HG03108 (cell line): Measurements from ENCODE around the gene FAM234B.
"Not testable (repeated sequence)": the region's sequence is repeated elsewhere in the genome, so short reads cannot be mapped to it uniquely, and the experiment has no call there.

Experiments
- ATAC-seq: cut with Tn5 transposase; IDR thresholded peaks from one replicate; pipeline ENCODE4 v1.9.1; 2021; ENCODE audit warnings: moderate library complexity; ENCODE audit not compliant: unreplicated experiment

The FAM234B gene

DNA sequence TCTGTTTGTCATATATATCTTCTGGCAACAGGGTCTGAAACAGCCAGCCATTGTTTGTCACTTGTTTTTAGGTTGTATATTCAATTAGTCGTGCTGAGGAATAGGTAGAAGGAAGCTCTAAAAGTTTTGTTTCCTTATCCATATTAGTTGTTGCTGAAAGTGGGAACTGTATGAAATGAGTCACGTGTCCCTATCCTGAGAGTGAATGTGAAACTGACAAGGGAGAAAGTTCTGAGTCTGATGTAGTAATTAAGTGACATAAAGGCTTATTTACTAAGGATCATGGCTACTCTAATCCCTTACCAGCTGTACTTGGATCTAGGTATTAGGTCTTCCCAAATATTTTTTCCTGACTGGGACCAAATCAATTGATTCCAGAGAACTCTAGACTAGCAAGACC is 16.4 kb downstream of the FAM234B start:
- ATAC-seq, result no peak

GRCh38 chr12:13061377-13061776 is 17.2 kb downstream of the FAM234B start:
- no peak for ATAC-seq

DNA sequence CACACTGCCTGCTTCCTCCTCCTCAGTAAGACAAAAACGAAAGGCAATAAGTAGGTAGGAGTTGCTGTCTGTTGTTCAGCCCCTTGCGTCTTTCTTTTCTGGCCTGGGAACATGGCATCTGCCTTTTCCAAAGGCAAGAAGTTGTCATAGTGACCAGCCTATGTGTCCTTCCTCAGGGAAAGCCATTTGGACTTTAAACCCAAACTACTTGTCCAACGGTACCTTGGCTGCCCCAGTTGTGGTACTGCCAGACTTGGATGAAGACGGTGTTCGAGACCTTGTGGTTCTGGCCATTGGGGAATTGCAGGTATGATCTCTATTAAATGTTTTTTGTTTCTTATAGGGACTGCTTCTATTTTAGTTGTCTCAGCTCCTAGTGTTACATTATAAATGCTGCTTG is 18.5 kb downstream of the FAM234B start:
- no peak for ATAC-seq

GRCh38 chr12:13066014-13066413 is 21.8 kb downstream of the FAM234B start:
- ATAC-seq, result no peak

GRCh38 chr12:13066459-13066858 is 22.3 kb downstream of the FAM234B start:
- no peak for ATAC-seq

DNA sequence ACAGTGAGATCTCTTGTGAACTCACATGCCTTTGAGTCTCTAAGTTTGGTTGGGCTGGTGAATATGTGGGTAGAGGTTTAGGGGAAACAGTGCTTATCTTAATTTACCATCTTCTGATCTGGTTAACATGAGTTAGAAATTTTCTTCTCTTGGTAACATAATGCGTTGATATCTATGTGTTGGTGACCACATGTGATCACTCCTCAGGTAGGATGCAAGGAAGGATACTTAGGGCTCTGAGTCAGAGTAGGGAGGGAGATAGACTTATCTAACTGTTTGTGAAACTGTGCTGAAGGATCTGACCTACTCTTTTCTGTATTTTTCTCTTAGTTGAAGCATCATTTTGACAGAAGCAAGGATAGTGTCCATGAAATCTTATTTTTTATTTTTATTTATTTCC is 23.1 kb downstream of the FAM234B start:
- ATAC-seq, result no peak

GRCh38 chr12:13069380-13069779 is 25.2 kb downstream of the FAM234B start:
- no peak for ATAC-seq

DNA sequence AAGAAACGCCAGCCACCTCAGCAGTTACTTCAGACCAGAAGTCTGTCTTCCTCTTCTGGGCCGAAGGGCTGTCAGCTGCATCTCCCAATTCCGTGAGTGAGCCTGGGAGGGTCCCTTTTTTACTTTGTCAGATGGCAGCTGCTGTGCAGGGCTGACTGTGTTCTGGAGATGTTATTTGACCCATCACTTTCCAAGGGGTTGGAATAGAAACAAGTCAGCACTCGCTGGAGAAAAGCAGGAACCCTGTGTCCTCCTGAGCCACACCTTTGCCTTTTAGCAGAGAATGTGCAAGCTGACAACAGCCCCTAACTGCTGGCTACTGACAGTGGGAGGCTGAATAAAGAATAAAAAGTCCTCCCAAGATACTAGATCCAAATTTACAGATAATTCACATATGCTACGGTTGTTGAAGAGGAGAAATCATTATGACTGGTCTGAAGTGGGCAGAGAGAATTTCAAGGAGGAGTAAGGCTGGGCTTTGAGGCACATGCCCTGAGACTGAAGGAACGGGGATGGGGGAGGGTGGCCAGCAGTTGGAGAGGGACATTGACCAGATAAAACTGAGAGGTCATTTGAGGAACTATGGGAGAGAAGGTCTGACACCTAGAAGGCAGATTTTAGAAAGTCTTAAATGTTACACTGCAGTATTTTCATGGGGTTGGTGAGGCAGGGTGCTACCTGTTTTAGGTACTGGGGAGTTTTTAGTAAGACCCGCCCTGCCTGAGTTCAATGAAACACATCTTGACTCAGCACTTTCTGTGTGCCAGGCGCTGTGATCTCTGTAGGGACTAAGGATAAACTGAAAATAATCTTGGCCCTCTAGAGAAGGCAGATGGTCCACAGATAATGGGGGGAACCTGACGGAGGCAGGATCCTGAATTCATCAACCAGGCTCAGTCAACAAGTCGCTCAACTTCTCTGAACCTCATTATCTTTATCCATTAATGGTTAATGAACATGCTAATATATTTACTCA is 27.4 kb downstream of the FAM234B start:
- no peak for ATAC-seq

- no peak for ATAC-seq
These were observed 29.0 kb downstream of the FAM234B start for GRCh38 chr12:13073173-13073572.

DNA sequence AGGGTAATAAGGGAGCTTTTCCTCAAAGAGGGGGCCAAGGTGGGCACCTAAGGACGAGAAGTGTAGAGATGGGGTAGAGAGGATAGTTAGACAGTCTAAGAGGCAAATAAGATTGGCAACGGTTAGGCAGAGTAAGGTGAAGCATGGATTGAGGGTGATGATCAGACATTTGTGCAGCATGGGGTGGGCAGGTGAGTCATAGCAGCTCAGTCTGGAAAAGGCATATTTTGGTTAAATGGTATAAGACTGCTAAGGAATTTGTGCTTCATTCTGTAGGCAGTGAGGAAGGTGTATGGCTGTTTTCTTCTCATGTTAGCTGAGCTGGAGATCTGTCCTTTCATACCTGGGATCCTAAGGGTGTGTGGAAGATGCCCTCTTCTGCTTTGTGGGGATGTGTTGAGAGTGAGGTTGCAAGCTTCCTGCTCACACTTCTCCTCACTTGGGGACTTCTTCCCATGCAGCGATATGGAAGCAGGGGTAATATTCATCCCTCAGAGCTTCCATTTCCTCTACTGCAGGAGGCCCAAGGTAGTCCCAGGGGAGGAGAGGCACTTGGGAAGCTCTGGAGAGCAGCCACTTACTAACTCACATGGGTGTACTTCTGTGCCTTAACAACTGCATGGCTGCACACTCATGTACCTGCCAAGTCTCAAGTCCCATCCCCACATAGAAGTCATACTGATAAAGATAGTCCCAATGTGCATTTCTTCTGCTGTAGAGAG is 30.4 kb downstream of the FAM234B start:
- ATAC-seq, result no peak

GRCh38 chr12:13075118-13075480 is 30.9 kb downstream of the FAM234B start:
- ATAC-seq, result no peak

- ATAC-seq, result no peak
These were observed 31.8 kb downstream of the FAM234B start for GRCh38 chr12:13075786-13076570.

DNA sequence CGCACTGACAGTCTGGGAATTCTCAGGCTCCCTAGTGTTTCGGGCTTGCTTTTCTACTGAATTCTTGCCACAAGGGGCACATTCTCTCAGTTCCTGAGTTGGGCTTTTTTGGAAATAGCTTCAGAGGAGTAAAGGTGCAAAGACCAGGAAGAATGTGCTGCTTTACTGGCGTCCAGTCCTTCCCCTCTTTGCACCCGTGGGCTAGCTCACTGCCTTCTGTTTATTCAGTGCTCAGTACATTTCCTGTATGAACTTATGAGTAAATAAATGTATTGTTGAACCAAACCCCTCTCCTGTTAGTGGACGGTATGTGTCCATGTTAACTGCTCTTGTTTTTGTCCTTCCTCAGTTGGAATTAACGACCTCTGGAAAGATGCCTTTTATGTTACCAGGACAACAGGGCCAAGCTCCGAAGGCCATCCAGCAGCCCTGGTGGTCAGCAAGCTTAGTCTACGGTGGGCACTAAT is 35.3 kb downstream of the FAM234B start:
- ATAC-seq, result no peak

DNA sequence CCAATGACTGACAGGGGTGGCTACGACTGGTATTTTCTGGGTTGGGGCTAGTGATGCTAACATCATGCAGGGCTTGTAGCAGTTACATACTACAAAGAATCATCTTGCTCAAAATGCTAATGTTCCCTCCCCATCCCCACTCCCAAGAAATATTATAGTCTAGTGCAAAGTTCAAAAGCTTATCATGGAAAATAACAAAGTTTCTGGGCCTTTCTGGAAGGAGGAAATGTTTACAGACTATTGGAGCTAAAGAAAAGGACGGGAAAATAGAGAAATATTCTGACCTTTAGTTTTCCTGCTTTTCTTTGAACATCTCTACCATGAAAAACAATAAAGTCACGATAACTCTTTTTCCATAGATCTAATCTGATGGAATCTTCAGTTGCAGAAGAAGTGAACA is 36.1 kb downstream of the FAM234B start:
- no peak for ATAC-seq

DNA sequence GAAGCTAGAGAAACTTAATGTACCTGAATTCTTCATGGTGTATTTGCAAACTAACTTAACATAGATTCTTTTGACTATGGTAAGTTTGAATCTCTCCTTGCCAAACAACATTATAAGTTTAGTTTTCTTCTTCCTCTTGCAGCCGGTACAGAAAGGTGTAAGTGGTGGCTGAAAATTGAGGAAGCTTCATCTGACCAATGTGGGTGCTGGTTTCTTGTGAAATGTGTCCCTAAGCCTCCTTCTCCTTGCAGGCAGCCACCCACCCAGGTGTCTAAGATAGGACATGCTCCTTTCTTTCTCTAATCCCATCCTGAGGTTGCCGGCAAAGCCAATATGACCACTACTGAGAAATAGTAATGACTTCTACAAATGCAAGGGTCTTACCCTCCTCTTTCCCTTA is 38.7 kb downstream of the FAM234B start:
- no peak for ATAC-seq

GRCh38 chr12:13083638-13084037 is 39.5 kb downstream of the FAM234B start:
- ATAC-seq, result not testable (repeated sequence)

DNA sequence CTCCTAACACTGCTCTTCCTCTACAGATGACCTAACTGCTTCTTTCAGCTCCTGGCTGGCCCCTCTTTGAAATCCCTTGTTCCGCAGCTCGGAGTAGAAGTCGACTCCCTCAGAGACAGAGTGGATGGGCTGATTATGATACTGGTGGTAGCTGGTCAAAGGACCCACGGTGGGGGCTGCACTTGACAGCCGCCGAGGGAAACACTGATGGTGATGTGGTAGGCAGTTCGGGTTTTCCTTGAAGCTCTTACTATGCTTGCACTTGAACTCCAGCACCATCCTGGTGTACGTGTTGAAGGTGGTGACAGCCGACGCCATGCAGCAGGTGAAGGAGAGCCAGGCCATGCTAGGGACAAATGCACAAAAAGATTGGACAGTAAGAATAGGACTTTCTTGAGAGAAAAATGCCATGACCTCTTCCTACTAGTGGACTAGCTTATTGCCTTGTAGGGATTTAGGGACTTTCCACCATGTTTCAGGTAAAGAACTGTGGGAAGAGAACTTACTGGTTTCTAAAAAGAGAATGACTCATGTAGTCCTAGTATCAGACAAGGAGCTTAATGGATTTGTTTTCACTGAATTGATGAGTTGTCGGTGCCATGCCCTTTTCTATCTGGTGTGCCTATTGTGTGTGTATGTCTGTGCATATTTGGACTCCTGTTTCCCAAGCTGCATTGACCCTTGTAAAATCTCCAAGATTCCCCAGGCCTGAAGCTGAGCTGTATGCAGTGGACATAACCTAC is 40.9 kb downstream of the FAM234B start:
- no peak for ATAC-seq

GRCh38 chr12:13085968-13086686 is 41.9 kb downstream of the FAM234B start:
- no peak for ATAC-seq

DNA sequence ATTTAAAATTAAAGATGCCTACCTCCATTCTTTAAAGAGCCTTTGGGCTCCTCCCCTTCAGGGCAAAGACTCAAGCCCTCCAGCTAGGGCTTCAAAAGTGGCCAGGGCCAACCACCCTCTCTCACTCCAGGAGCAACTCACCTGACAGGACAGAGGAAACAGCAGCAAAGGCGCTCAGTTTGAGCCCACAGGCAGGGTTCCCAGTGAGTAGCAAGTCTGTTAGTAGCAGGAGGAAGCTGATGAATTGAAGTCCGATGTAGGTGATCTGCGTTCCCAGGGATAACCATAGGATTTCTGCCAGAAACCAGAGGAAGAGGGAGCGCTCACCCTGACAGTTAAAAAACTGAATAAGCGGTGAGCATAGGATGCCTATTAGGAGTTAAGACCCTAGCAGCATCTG is 43.6 kb downstream of the FAM234B start:
- no peak for ATAC-seq

- ATAC-seq, result no peak
These were observed 44.3 kb downstream of the FAM234B start for GRCh38 chr12:13088496-13088895.
